Testis (tissue), 2 donors: ENCODE measurements around the gene SORL1-AS1.

Experiments used
- POLR2A ChIP-seq: fragments of 450-650 bp; IDR thresholded peaks from one replicate; pipeline ENCODE4 v1.6.1; 2017; ENCODE audit warnings: antibody characterized with exemption, mild to moderate bottlenecking, moderate library complexity
- TF ChIP-seq, protein P1 (sequence below), 3 experiments: fragments of 450-650 bp in 2 of 3; fragments of 200-600 bp in 1 of 3; sonication (generic) in 1 of 3; IDR thresholded peaks; one replicate each; pipeline ENCODE4 v1.5.1; 2016 to 2019; ENCODE audit warnings: antibody characterized with exemption in 3 of 3, mild to moderate bottlenecking in 2 of 3, moderate library complexity in 1 of 3

DNA sequence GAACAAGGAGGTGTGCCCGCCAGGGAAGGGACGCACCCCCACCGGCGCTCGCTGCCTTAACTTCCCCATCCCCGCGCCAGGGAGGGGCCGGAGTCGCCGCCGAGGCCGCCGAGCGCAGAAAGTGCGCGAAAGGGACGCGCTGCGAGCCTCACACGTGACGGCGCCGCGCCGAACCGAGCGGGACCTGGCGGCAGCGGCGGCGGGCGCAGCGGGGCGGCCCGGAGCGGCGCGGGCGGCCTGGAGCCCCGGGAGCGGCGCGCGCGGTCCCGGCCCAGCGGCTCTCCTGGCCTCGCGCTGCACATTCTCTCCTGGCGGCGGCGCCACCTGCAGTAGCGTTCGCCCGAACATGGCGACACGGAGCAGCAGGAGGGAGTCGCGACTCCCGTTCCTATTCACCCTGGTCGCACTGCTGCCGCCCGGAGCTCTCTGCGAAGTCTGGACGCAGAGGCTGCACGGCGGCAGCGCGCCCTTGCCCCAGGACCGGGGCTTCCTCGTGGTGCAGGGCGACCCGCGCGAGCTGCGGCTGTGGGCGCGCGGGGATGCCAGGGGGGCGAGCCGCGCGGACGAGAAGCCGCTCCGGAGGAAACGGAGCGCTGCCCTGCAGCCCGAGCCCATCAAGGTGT, 670 bp downstream of the SORL1-AS1 start, which contains the start of gene SORL1:
- TF ChIP-seq, protein P1, sequence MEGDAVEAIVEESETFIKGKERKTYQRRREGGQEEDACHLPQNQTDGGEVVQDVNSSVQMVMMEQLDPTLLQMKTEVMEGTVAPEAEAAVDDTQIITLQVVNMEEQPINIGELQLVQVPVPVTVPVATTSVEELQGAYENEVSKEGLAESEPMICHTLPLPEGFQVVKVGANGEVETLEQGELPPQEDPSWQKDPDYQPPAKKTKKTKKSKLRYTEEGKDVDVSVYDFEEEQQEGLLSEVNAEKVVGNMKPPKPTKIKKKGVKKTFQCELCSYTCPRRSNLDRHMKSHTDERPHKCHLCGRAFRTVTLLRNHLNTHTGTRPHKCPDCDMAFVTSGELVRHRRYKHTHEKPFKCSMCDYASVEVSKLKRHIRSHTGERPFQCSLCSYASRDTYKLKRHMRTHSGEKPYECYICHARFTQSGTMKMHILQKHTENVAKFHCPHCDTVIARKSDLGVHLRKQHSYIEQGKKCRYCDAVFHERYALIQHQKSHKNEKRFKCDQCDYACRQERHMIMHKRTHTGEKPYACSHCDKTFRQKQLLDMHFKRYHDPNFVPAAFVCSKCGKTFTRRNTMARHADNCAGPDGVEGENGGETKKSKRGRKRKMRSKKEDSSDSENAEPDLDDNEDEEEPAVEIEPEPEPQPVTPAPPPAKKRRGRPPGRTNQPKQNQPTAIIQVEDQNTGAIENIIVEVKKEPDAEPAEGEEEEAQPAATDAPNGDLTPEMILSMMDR (IDR thresholded peaks at IDR 0.05): peak; percentile 38 to 83 (median 48)
- no peak for TF ChIP-seq POLR2A
